ENCODE measurements around the gene STARD10. TPM values are rescaled to one million over a fixed set of nuclear protein-coding genes. Genes with fewer than 3 reads are reported as not detected.
"Not testable (repeated sequence)": the region's sequence is repeated elsewhere in the genome, so short reads cannot be mapped to it uniquely, and the experiment has no call there.

Gene STARD10
- total RNA-seq, 1 experiment from 2014 or later: 1,283 TPM

- no peak for DNase-seq (ENCODE audit: low spot score)
Measured at GRCh38 chr11:72808331-72808798, 14.5 kb upstream of the STARD10 start.

- no peak for DNase-seq (ENCODE audit: low spot score)
Measured at GRCh38 chr11:72807792-72808191, 13.9 kb upstream of the STARD10 start.

GRCh38 chr11:72807021-72807693 is 13.3 kb upstream of the STARD10 start:
- no peak for DNase-seq (ENCODE audit: low spot score)

GRCh38 chr11:72806378-72806777 is 12.5 kb upstream of the STARD10 start:
- not testable (repeated sequence) for DNase-seq (ENCODE audit: low spot score)

- DNase-seq (ENCODE audit: low spot score): no peak
Measured at GRCh38 chr11:72805216-72805615, 11.4 kb upstream of the STARD10 start.

- no peak for DNase-seq (ENCODE audit: low spot score)
Measured at GRCh38 chr11:72802822-72803221, 9.0 kb upstream of the STARD10 start.

GRCh38 chr11:72799441-72799840 is 5.6 kb upstream of the STARD10 start:
- DNase-seq (ENCODE audit: low spot score): no peak

GRCh38 chr11:72798361-72798760 is 4.5 kb upstream of the STARD10 start:
- no peak for DNase-seq (ENCODE audit: low spot score)

- DNase-seq (ENCODE audit: low spot score): no peak
Measured at GRCh38 chr11:72793076-72793424, 797 bp downstream of the STARD10 start.

- no peak for DNase-seq (ENCODE audit: low spot score)
Measured at GRCh38 chr11:72792437-72793021, 1.3 kb downstream of the STARD10 start.

GRCh38 chr11:72791228-72791627 is 2.6 kb downstream of the STARD10 start:
- DNase-seq (ENCODE audit: low spot score): not testable (repeated sequence)

GRCh38 chr11:72789493-72790131 is 4.2 kb downstream of the STARD10 start:
- DNase-seq (ENCODE audit: low spot score): peak; percentile 47

- no peak for DNase-seq (ENCODE audit: low spot score)
Measured at GRCh38 chr11:72788241-72788640, 5.6 kb downstream of the STARD10 start.

- peak; percentile 65 for DNase-seq (ENCODE audit: low spot score)
Measured at GRCh38 chr11:72787216-72788104, 6.4 kb downstream of the STARD10 start.

GRCh38 chr11:72786305-72787215 is 7.3 kb downstream of the STARD10 start:
- peak; percentile 96 for DNase-seq (ENCODE audit: low spot score)

- no peak for DNase-seq (ENCODE audit: low spot score)
Measured at GRCh38 chr11:72784662-72785061, 9.2 kb downstream of the STARD10 start.

GRCh38 chr11:72783144-72783905 is 10.5 kb downstream of the STARD10 start:
- no peak for DNase-seq (ENCODE audit: low spot score)

- peak; percentile 79 for DNase-seq (ENCODE audit: low spot score)
Measured at GRCh38 chr11:72782081-72782920, 11.5 kb downstream of the STARD10 start.
